PFSK-1 (cell line): ENCODE measurements around the gene GALNT10.

Experiments
- FOXP2 ChIP-seq: optimal IDR thresholded peaks from 2 replicates; pipeline ENCODE3; 2011; ENCODE audit warnings: borderline replicate concordance, control low read depth, inconsistent platforms; ENCODE audit not compliant: insufficient read depth; ENCODE audit errors: extremely low read length, extremely low read depth
- POLR2AphosphoS5 ChIP-seq: IDR thresholded peaks from 2 replicates; pipeline ENCODE4 v1.6.1; 2012; ENCODE audit warnings: low read depth, mild to moderate bottlenecking, control low read depth, low read length, moderate library complexity
- REST ChIP-seq, 2 experiments: IDR thresholded peaks; 2 replicates each; pipeline versions ENCODE4 v1.6.1 to v1.8.0; 2011 to 2012; ENCODE audit warnings: low read depth in 2 of 2, low read length in 2 of 2, control low read depth in 1 of 2, inconsistent platforms in 1 of 2, mild to moderate bottlenecking in 1 of 2, moderate library complexity in 1 of 2; ENCODE audit not compliant: insufficient read depth in 1 of 2
- SIN3A ChIP-seq: IDR thresholded peaks from 2 replicates; pipeline ENCODE4 v1.6.1; 2012; ENCODE audit warnings: mild to moderate bottlenecking, low read length, moderate library complexity, borderline replicate concordance; ENCODE audit not compliant: insufficient read depth
- TAF1 ChIP-seq: IDR thresholded peaks from 2 replicates; pipeline ENCODE4 v1.6.1; 2012; ENCODE audit warnings: low read length, control low read depth, borderline replicate concordance; ENCODE audit not compliant: insufficient read depth

GRCh38 chr5:154406231-154406630, 215.7 kb downstream of the GALNT10 start:
- no peak for TF ChIP-seq POLR2AphosphoS5
- no peak for TF ChIP-seq SIN3A
- TF ChIP-seq TAF1 = no peak
- no peak for TF ChIP-seq REST (IDR thresholded peaks at IDR 0.05; ENCODE audit: insufficient read depth in 1 of 2, low read depth in 2 of 2, low read length in 2 of 2)
- no peak for TF ChIP-seq FOXP2
